GM21515 (cell line): ENCODE results near the gene LMNTD2.
"Not testable (repeated sequence)": the region's sequence is repeated elsewhere in the genome, so short reads cannot be mapped to it uniquely, and the experiment has no call there.

Source experiments
- ATAC-seq: cut with Tn5 transposase; IDR thresholded peaks from one replicate; pipeline ENCODE4 v1.9.1; 2021; ENCODE audit not compliant: unreplicated experiment

The LMNTD2 gene

DNA sequence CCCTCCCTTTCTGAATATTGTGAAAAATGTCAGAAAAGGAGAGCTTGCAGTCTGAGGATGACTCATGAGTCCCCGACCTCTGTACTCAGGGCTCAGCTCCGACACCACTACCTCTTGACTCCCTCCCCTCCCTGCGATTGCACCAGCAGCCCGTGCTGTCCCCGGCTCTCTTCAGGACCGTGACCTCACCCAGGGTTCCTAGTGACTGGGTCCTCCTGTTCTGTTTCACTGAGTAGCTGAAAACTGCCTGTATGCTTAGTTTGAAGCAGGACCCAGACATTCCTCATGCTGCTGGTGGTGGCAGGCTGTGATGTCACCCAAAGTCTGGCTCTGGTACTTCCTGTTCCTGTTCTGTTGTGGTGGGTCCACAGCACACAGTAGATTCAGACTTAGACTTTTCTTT is 27.4 kb upstream of the LMNTD2 start:
- no peak for ATAC-seq

- no peak for ATAC-seq
These were observed 27.0 kb upstream of the LMNTD2 start for GRCh38 chr11:587546-587945.

DNA sequence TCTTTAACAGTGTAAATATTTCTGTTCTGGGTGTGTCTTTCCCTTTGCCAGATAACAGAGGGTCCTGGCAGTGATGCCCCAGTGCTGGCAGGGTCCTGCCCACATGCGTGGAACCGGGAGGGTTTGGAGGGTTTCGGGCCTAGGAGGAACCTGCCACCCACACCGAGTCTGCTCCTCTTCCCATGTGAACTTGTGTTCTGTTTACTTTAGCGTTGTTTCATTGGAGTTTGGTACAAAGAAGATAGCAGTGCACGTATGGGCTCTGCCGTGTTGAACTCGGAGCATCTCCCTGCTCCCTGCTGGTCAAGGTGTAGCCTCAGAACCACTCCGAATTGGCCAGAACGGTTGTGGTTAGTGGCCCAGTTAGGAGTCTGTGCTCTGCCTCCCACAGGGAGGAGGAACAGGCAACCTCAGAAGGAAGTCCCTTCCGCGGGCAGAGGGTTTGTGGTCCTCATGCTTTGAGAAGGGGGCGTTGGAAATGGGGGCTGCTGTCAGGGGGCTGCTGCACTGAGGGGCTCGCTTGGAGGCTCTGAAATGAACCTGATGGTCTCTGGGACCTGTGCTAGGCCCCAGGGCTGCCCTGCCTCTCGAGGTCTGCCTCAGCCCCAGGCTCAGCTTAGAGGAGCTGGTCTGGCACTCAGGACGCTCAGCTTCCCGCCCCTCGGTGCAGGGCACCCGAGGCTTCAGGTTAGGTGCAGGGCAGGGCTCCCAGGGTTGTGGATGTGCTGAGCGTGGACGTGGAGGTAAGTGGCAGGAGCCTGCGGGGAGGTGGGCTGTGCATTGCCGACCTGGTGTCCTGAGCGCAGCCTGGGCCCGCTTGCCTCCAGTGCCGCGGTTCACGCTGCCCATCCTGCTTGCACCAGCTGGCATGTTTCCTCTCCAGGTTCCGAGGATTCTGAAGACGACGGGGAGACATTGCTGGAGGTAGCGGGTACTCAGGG is 26.1 kb upstream of the LMNTD2 start:
- ATAC-seq, result no peak

DNA sequence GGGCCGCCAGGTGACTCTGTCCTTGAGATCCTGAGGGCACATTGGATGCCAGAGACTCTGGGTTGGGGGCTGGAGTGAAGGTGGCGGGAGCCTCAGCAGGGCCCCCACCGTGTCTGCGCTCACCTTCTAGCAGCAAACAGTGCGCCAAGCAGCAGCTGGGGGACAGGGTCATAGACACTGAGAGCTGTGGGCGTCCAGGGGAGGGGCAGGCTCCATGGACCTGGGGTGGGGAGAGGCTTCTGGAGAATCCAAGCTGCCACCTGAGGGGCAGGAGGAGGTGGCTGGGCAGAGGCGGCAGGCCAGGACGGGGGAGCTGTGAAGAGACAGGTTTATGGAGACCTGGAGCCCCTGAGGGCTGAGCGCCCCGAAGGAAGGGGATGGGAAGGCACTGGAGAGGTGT is 23.7 kb upstream of the LMNTD2 start:
- no peak for ATAC-seq

DNA sequence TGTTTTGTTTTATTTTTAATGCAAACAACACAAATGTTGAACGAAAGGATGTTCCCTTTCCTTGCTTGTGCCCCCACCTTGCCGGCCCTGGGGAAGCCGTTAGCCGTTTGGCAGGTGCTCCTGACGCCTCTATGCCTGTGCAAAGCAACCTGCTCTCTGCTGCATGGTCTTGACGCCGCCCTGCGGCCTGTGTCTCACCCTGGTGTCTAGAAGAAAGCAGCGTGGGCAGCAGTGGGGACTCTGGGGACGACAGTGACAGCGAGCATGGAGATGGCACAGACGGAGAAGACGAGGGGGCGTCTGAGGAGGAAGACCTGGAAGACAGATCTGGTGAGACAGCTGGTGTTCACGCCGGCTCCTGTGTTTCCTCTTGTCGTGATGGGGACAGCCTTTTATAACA is 21.2 kb upstream of the LMNTD2 start:
- no peak for ATAC-seq

DNA sequence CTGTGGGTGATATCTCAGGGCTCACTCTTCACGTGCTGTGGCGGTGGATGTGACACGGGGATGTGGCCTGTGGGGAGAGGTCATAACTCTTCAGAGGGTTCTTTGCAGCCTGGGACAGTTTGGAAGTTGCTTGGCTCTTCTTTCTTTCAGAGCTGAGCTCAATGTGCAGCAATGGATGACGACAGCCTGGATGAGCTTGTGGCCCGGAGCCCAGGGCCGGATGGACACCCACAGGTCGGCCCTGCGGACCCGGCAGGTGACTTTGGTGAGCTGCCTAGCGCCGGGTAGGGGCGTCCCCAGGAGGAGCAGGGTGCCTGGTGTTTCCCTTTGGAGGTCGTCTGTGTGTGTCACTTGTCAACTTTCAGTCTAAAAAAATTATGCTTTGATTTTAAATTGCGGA is 20.8 kb upstream of the LMNTD2 start:
- no peak for ATAC-seq

GRCh38 chr11:579830-580601 is 19.5 kb upstream of the LMNTD2 start:
- no peak for ATAC-seq

GRCh38 chr11:578276-579035 is 17.9 kb upstream of the LMNTD2 start:
- no peak for ATAC-seq

- ATAC-seq, result no peak
These were observed 17.0 kb upstream of the LMNTD2 start for GRCh38 chr11:577611-577894.

DNA sequence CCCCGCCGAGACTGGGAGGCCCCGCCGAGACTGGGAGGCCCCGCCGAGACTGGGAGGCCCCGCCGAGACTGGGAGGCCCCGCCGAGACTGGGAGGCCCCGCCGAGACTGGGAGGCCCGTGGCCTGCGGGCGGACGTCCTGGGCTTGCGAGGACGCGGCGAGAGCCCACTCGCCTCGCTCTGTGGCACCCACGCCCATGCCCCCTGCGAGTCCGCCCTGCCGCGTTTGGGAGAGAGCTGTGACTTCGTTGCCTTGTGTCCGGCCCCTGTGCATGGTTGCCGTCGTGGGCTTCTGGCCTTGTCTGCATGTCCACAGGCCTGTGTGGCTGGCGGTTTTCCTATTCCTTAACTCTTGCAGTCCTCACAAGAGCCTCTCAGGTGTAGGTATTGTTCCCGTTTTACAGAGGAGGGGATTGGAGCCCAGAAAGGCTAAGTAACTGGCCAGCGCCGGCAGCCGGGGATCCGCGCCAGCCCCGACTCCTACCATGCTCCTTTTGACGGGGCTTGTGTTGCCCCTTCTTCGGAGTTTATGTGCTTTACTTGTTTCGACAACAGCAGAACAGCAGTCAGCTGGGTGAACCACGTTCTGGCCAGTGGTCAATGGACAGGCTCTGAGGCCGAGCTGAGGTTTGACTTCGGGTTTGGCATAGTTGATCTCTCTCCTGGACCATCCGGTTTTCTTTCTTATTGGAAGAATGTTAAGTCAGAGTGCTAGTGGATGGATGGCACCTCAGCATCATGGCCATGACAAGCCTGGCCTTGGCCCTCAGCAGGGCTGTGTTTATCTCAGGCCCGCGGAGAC is 16.5 kb upstream of the LMNTD2 start:
- ATAC-seq, result no peak

DNA sequence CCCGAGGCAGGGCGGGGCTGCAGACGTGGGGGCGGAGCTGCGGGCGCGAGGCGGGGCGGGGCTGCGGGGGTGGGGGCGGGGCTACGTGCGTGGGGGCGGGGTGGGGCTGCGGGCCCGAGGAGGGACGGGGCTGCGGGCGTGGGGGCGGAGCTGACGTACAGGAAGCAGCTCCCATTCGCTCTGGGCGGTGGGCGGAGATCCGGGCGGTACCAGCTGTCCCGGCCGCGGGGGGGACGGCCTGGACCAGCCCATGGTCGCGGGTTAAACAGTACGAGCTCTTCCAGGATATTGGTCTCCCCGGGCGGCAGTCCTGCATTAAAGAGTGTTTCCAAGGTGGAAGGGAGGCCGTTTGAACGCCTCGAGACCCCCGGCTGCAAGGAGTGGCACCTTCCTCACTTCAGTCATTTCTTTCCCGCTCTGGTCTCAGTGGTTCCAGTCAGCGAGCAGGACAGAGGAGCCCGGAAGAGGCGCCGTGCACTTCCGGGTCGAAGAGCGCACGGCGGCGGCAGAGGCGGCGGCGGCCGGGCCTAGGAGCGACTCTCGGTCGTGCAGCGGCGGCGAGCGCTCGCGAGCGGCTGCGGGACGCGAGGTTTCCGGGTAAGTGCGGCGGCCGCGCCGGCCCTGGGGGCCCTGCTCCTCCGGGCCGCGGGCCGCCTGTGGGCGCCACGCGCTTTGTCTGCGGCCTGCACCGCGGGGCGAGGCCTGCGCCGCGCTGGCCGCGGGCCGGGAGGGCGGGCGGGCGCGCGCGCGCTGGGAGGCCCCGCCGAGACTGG is 15.6 kb upstream of the LMNTD2 start, which contains the start of gene PHRF1:
TSS of gene PHRF1 (plus strand) at position 475 of the 773 bp plus-strand sequence. CDS start 5,043 bp downstream, outside the sequence.
- peak; percentile 75 for ATAC-seq

DNA sequence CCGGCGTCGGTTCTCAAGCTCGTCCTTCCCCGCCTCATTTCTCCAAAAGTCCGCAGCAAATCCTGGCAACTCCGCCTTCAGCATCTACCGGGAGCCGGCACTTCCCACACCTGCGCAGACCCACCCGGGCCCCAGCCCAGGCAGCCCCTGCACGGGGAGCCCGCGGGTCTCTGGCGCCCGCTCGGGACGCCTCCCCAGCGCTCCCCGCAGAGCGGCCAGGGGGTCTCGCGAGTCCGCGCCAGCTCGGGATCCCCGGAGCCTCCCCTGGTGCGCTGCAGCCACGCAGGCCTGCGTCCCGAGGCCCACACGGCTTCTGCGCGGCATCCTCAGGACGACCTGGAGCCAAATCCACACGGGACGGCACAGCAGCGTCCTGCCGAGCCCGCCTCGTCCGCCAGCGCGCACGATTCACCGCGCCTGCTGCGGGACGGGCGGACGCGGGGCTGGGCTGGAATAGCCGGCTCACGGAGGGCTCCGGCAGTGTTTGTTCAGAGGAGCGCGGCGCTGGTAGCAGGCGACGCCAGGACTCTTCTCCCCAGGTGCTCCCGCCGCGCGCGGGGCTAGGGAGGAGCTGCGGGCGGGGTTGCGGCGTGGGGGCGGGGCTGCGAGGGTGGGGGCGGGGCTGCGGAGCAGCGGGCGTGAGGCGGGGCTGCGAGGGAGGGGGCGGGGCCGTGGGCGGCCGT is 14.9 kb upstream of the LMNTD2 start:
- ATAC-seq, result no peak

DNA sequence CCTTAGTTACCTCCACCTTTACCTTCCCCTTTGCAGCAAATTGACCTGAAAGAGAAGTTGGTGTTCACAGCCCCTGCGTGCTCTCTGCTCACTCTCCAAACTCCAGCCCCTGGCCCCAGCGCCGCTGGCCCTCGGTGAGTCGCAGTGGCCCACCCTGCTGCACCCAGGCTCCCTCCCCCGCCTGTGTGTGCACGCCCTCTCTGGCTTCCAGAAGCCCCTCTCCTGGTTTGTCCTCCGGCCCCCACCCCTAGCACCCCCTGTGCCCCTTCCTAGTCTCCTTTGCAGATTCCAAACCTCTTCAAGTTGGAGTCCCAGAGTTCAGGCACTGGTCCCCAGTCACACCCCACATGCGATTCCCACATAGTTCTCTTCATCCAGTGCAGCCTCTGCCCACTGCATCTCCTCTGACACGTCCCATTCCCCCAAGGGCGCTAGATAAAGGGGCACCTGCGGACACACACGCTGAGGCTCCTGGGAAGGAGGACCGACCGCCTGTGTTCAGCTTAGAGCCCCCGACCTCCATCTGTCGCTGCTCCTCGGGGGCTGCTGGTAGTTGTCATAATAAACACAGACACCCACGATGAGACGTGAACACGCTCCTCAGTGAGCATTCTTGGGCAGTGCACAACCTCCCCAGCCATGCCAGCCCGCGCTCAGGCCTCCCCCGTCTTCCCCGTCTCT is 14.2 kb upstream of the LMNTD2 start:
- ATAC-seq, result no peak

DNA sequence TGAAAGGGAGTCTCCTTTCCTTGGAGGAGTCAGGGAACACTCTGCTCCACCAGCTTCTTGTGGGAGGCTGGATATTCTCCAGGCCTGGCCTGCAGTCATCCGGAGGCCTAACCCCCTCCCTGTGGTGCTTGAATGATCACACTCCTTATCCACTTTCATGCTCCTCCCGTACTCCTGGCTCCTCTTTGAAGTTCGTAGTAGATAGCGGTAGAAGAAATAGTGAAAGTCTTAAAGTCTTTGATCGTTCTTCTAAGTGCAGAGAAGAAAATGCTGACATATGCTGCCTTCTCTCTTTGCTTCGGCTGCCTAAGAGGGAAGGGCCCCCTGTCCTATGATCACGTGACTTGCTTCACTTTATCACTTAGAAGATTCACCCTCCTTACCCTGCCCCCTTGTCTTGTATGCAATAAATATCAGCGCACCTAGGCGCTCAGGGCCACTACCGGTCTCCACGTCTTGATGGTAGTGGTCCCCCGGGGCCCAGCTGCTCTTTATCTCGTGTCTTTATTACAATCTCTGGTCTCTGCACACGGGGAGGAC is 13.6 kb upstream of the LMNTD2 start:
- ATAC-seq, result not testable (repeated sequence)

DNA sequence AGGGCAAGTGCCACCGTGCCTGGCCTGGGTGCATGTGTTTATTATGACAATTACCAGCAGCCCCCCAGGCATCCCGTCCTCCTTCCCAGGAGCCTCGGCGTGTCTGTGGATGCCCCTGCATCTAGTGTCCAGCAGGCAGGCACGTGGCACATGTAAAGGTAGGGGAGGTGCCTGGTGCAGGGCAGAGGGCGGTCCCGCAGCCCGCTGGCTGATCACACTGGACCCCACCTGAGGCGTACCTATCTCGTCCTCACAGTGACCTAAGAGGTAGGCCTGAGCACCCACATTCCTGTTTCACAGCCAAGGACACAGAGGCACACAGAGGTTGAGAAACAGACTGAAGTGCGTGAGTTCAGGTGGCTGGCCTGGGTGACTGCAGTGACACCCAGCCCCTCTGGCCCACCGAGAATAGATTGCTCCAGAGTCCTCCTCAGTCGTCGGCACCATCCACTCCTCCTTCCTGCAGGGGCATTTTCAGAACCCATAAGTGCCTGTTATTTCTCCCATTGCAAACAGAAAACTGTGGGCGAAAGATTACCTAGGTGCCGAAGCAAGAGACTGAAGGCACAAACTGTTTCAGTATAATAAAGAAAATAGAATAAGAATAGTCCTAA is 12.7 kb upstream of the LMNTD2 start:
- ATAC-seq, result no peak

GRCh38 chr11:571802-572185 is 11.3 kb upstream of the LMNTD2 start:
- ATAC-seq, result no peak

- no peak for ATAC-seq
These were observed 8.8 kb upstream of the LMNTD2 start for GRCh38 chr11:569158-569885.
